NT2/D1 (cell line): ENCODE data around the gene EMID1.

Source experiments
- SUZ12 ChIP-seq: IDR thresholded peaks from 2 replicates; pipeline ENCODE4 v1.6.1; 2011; ENCODE audit not compliant: insufficient read length, insufficient read depth; ENCODE audit errors: extremely low read depth
- YY1 ChIP-seq: IDR thresholded peaks from 2 replicates; pipeline ENCODE4 v1.6.1; 2011; ENCODE audit not compliant: insufficient read length, insufficient read depth
- ZNF274 ChIP-seq: IDR thresholded peaks from 2 replicates; pipeline ENCODE4 v1.6.1; 2011; ENCODE audit warnings: mild to moderate bottlenecking, low read depth, low read length

DNA sequence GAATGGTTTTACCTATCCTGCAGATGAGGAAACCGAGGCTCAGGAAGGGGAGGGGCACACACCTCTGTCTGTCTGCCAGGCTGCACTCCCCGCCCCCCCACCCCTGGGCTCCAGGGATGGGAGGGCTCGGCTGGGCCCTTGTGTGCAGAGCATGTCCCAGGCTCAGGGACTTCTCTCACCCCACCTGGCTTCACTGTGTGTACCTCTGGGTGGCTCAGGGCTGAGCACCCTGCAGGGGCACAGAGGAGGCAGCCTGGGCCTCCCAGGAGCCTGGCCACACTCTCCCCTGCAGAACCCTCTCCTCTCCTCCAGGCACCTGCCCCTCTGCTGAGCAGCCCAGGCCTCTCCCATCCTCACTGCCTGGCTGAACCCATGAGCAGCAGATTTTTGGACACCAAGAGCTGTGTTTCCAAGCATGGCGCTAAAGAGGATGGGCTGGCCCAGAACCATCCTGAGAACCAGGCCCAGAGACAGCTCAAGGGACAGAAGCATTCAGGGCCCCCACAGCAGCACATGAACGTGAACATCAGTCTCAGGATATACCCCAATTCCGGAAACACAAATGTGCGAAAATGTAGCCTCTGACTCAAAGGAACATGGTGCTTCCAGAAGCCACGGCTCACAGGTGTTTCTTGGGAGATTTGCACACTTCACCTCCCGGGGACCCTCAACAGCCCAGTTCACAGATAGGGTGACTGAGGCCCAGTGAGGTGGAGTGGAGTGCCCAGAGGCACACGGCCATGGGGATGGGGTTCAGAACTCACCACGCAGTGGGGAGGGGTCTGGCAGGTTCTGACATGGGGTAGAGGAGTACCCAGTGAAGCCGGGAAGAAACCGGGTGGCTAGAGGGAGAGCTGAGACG lies 10.5 kb downstream of the EMID1 start:
- no peak for TF ChIP-seq YY1
- TF ChIP-seq ZNF274, result no peak
- no peak for TF ChIP-seq SUZ12
